CD4-positive, alpha-beta T cell treated with Interleukin-15 for 4 hours (primary cell): ENCODE data around the gene TIAM1.
"Not testable (repeated sequence)": the region's sequence is repeated elsewhere in the genome, so short reads cannot be mapped to it uniquely, and the experiment has no call there.

Experiments
- DNase-seq: peaks from one replicate; pipeline ENCODE4 v3.0.0-alpha.2; 2020; ENCODE audit warnings: low spot score

Gene TIAM1

GRCh38 chr21:31253684-31254083 is 90.4 kb downstream of the TIAM1 start:
- no peak for DNase-seq

- no peak for DNase-seq
These were observed 91.5 kb downstream of the TIAM1 start for GRCh38 chr21:31252611-31253010.

- no peak for DNase-seq
These were observed 92.0 kb downstream of the TIAM1 start for GRCh38 chr21:31252091-31252490.

GRCh38 chr21:31251686-31252085 is 92.4 kb downstream of the TIAM1 start:
- no peak for DNase-seq

GRCh38 chr21:31248598-31248997 is 95.5 kb downstream of the TIAM1 start:
- no peak for DNase-seq

- DNase-seq: no peak
These were observed 100.5 kb downstream of the TIAM1 start for GRCh38 chr21:31243611-31244010.

GRCh38 chr21:31236528-31236927 is 107.5 kb downstream of the TIAM1 start:
- DNase-seq: peak; percentile 15

GRCh38 chr21:31235671-31236450 is 108.2 kb downstream of the TIAM1 start:
- DNase-seq: no peak

GRCh38 chr21:31234936-31235335 is 109.1 kb downstream of the TIAM1 start:
- no peak for DNase-seq

GRCh38 chr21:31233711-31234110 is 110.3 kb downstream of the TIAM1 start:
- no peak for DNase-seq

- no peak for DNase-seq
These were observed 111.7 kb downstream of the TIAM1 start for GRCh38 chr21:31232344-31232743.

GRCh38 chr21:31230937-31231336 is 113.1 kb downstream of the TIAM1 start:
- DNase-seq: no peak

GRCh38 chr21:31228723-31229122 is 115.3 kb downstream of the TIAM1 start:
- DNase-seq: not testable (repeated sequence)

- no peak for DNase-seq
These were observed 118.3 kb downstream of the TIAM1 start for GRCh38 chr21:31225713-31226112.

GRCh38 chr21:31222142-31222541 is 121.9 kb downstream of the TIAM1 start:
- no peak for DNase-seq

- no peak for DNase-seq
These were observed 123.0 kb downstream of the TIAM1 start for GRCh38 chr21:31221043-31221442.

- DNase-seq: no peak
These were observed 123.5 kb downstream of the TIAM1 start for GRCh38 chr21:31220575-31220974.

GRCh38 chr21:31218830-31219608 is 125.0 kb downstream of the TIAM1 start:
- no peak for DNase-seq

- DNase-seq: no peak
These were observed 127.9 kb downstream of the TIAM1 start for GRCh38 chr21:31216206-31216605.

GRCh38 chr21:31213787-31214186 is 130.3 kb downstream of the TIAM1 start:
- DNase-seq: no peak

- DNase-seq: no peak
These were observed 132.2 kb downstream of the TIAM1 start for GRCh38 chr21:31211836-31212235.

- no peak for DNase-seq
These were observed 138.6 kb downstream of the TIAM1 start for GRCh38 chr21:31205412-31205811.

GRCh38 chr21:31204801-31205200 is 139.3 kb downstream of the TIAM1 start:
- DNase-seq: no peak
